Measurements from ENCODE around the gene ABCA5. TPM values are rescaled to one million over a fixed set of nuclear protein-coding genes. Genes with fewer than 3 reads are reported as not detected.

The ABCA5 gene
- total RNA-seq, 6 donors from 2014 or later = 10.5 to 62.4 (median 23.1) TPM

DNA sequence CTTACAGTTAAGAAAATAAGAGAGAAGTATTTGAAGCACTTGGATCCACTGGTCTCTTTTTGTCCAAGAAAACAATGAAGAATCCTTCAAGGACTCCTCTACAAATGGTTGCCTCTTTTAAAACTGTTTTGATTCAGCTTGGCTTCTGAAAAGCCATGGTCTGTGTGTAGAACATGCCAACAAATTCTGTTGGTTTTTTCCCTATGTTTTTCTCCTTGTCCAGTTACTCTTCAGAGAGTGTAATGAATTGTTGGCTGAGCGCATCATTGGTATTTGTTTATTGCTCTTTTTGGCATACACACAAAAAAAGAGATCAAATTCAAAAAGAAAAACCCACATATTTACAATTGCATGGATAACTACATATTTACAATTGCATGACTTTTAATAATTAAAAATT lies 98.4 kb downstream of the ABCA5 start, which contains the start of gene ABCA10:
Gene ABCA10, minus strand, starts transcription at position 249 of the 400 bp plus-strand sequence. CDS start 3,466 bp downstream, outside the sequence.
- Histone ChIP-seq H3K36me3 (no peaks in the 10 kb centered on the region), H3K9me3 (peaks cover 0 to 9% (median 2%) of the 10 kb centered on the region in 4 donors), H3K27me3 (no peaks in the 10 kb centered on the region), H3K4me1 (no peaks in the 10 kb centered on the region), H3K4me3 (peak within 1 kb of the TSS in 2 of 4 donors; percentile 5 to 20), H3K27ac (peak within 1 kb of the TSS in 2 of 4 donors; percentile 3 to 38)
- no peak for DNase-seq
- no peak for ATAC-seq (ENCODE audit: low FRiP score in 2 of 2)
- 73 to 83% methylated on average over 1 of the region's 1 CpG for WGBS, 2 donors
- TF ChIP-seq CTCF (IDR thresholded peaks at IDR 0.05) = no peak
- TF ChIP-seq POLR2A (IDR thresholded peaks at IDR 0.05) = no peak
- no peak for TF ChIP-seq POLR2AphosphoS5 (IDR thresholded peaks at IDR 0.05)
- TF ChIP-seq EP300 (IDR thresholded peaks at IDR 0.05) = no peak

DNA sequence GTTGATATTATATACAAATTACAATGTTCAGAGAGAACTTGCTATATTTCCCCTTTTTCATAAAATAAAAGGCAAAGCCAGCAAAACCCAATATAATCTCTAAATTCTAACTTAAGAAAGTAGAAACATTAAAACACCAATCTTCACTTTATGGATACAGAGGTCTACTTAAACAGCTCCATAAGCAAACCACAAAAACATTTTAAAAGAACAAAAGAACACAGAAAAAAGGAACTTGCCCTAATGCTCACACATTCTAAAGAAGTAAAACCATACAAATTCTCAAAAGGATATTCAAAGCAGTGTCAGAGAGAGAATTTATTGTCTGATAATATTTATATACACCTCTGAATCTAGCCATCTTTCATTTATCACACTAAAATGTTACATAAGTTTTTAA lies 98.9 kb downstream of the ABCA5 start:
- H3K4me3 ChIP-seq = peak overlapping the region in 2 of 4 donors; percentile 5 to 20
- ATAC-seq (ENCODE audit: low FRiP score in 2 of 2) = no peak

GRCh38 chr17:69227541-69227940 lies 99.4 kb downstream of the ABCA5 start:
- DNase-seq = no peak
- Histone ChIP-seq H3K4me3 (peak overlapping the region in 2 of 4 donors; percentile 5 to 20), H3K27me3 (no peaks in the 10 kb centered on the region), H3K4me1 (no peaks in the 10 kb centered on the region), H3K36me3 (no peaks in the 10 kb centered on the region), H3K9me3 (peaks cover 0 to 1% (median 0%) of the 10 kb centered on the region in 4 donors), H3K27ac (peak overlapping the region in 1 of 4 donors; percentile 3)
- ATAC-seq (ENCODE audit: low FRiP score in 2 of 2) = no peak
- TF ChIP-seq CTCF (IDR thresholded peaks at IDR 0.05) (no peak), POLR2AphosphoS5 (IDR thresholded peaks at IDR 0.05) (no peak), POLR2A (IDR thresholded peaks at IDR 0.05) (no peak), EP300 (IDR thresholded peaks at IDR 0.05) (no peak)
- 46 to 57% methylated on average over 2 of the region's 2 CpGs for WGBS, 2 donors

More for the DNA sequence above, 98.9 kb downstream of the ABCA5 start:
- Histone ChIP-seq H3K9me3 (peaks cover 0 to 4% (median 2%) of the 10 kb centered on the region in 4 donors), H3K27me3 (no peaks in the 10 kb centered on the region), H3K4me1 (no peaks in the 10 kb centered on the region), H3K27ac (peak overlapping the region in 1 of 4 donors; percentile 3), H3K36me3 (no peaks in the 10 kb centered on the region)
- TF ChIP-seq CTCF (IDR thresholded peaks at IDR 0.05) (no peak), POLR2AphosphoS5 (IDR thresholded peaks at IDR 0.05) (no peak), POLR2A (IDR thresholded peaks at IDR 0.05) (no peak), EP300 (IDR thresholded peaks at IDR 0.05) (no peak)
- DNase-seq = no peak

GRCh38 chr17:69223809-69224208 lies 103.1 kb downstream of the ABCA5 start:
- H3K4me3 ChIP-seq = no peak overlapping the region

More at GRCh38 chr17:69223809-69224208, 103.1 kb downstream of the ABCA5 start:
- ATAC-seq (ENCODE audit: low FRiP score in 2 of 2) (no peak), DNase-seq (no peak)
- 80 to 82% methylated on average over 3 of the region's 3 CpGs for WGBS, 2 donors
- H3K27me3 ChIP-seq = no peaks in the 10 kb centered on the region
- H3K27ac ChIP-seq = no peak overlapping the region
- no peaks in the 10 kb centered on the region for H3K4me1 ChIP-seq
- no peak for TF ChIP-seq POLR2A (IDR thresholded peaks at IDR 0.05)
- TF ChIP-seq CTCF (IDR thresholded peaks at IDR 0.05) = no peak
- no peak for TF ChIP-seq POLR2AphosphoS5 (IDR thresholded peaks at IDR 0.05)
- no peak for TF ChIP-seq EP300 (IDR thresholded peaks at IDR 0.05)
- no peaks in the 10 kb centered on the region for H3K9me3 ChIP-seq
- H3K36me3 ChIP-seq = no peaks in the 10 kb centered on the region

Measured in upper lobe of left lung (tissue), 6 donors.